Measurements from ENCODE around the gene SLC35A4.
"Not testable (repeated sequence)": the region's sequence is repeated elsewhere in the genome, so short reads cannot be mapped to it uniquely, and the experiment has no call there.

The SLC35A4 gene

DNA sequence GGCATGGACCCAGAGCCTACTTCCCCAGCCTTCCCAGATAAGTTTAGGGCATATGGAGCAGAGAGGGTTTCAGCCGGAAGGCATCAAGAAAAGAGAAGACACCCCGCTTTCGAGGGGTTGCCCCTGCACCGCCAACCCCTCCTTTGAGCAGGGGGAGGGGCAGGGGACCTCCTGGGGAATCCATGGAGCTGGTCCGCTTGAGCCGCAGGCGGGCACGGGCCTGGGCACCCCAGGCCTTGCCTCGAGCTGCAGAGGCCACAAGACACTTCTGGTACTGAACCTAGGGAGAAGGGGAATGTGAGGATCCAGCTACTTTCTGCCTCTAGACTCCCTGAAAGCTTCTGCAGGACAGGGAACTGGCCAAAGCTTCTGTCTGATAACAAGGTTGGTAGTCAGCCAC lies 6.1 kb upstream of the SLC35A4 start:
- no peak for DNase-seq

- no peak for DNase-seq
These were observed 4.4 kb upstream of the SLC35A4 start for GRCh38 chr5:140560227-140560626.

GRCh38 chr5:140561753-140562523 lies 2.7 kb upstream of the SLC35A4 start:
- DNase-seq = no peak

- DNase-seq = no peak
These were observed 1.0 kb upstream of the SLC35A4 start for GRCh38 chr5:140563596-140563995.

DNA sequence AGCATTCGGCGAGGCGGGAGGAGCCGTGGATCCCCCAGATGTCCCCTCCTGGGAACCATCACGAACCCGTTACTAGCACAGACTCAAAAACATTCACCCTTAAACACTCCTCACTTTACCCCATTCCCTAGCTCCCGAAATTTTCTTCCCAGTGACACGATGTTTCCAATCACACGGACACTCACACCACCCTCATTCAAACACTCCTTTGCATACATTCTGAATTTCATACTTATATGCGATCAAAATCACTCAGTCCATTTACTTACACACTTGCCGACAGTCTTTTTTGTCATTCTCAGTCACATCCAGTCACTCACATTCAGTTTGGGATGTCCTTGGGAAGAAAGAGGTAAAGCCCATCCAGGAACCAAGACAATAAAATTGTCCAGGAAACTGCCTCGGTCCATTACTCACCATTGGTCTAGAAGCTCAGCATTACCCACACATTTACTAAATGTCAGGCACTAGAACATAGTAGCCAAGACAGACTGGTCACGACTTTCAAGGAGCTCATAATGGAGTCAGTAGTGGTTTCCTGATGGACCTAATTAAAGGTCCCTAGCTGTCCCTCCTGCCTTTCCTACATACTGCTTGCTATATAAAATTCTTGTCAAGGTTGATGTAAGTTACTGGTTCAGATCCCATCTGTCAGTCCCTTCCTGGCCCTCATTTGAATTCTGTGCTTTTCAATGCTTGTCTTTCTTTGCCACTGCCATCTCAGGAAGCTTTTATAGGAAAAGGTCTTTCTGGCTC lies 574 bp downstream of the SLC35A4 start:
- DNase-seq = no peak

DNA sequence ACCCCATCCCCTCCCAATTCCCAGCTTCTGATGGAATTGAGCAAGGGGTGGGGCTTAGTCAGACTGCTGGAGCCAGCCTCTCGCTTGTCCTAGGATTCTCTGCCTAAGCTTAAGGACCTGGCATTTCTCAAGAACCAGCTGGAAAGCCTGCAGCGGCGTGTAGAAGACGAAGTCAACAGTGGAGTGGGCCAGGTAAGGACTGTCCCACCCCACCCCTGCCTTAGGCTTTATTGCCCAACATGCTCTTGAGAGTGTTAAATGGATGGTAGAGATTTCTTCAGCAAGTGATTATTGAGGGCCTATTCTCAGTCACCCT lies 1.1 kb downstream of the SLC35A4 start:
- DNase-seq = no peak

DNA sequence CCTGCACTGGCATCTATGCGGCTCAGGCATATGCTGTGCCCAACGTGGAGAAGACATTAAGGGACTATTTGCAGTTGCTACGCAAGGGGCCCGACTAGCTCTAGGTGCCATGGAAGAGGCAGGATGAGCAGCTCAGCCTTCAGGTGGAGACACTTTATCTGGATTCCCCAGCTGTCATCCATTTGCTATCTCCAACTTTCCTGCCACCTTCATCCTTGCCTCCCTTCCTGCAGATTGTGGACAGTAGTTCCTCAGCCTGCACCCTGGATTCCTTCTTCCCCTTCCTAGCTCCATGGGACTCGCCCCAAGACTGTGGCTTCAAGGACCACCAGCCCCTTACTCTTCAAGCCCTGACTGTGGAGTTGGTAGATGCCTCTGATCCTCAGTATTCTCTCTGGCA lies 2.0 kb downstream of the SLC35A4 start:
- no peak for DNase-seq

DNA sequence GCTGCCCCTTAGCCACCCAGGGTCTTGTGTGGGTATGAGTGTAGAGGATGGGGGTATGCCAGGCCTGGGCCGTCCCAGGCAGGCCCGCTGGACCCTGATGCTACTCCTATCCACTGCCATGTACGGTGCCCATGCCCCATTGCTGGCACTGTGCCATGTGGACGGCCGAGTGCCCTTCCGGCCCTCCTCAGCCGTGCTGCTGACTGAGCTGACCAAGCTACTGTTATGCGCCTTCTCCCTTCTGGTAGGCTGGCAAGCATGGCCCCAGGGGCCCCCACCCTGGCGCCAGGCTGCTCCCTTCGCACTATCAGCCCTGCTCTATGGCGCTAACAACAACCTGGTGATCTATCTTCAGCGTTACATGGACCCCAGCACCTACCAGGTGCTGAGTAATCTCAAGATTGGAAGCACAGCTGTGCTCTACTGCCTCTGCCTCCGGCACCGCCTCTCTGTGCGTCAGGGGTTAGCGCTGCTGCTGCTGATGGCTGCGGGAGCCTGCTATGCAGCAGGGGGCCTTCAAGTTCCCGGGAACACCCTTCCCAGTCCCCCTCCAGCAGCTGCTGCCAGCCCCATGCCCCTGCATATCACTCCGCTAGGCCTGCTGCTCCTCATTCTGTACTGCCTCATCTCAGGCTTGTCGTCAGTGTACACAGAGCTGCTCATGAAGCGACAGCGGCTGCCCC lies 2.6 kb downstream of the SLC35A4 start:
- no peak for DNase-seq

GRCh38 chr5:140567871-140568270 lies 3.2 kb downstream of the SLC35A4 start:
- no peak for DNase-seq

DNA sequence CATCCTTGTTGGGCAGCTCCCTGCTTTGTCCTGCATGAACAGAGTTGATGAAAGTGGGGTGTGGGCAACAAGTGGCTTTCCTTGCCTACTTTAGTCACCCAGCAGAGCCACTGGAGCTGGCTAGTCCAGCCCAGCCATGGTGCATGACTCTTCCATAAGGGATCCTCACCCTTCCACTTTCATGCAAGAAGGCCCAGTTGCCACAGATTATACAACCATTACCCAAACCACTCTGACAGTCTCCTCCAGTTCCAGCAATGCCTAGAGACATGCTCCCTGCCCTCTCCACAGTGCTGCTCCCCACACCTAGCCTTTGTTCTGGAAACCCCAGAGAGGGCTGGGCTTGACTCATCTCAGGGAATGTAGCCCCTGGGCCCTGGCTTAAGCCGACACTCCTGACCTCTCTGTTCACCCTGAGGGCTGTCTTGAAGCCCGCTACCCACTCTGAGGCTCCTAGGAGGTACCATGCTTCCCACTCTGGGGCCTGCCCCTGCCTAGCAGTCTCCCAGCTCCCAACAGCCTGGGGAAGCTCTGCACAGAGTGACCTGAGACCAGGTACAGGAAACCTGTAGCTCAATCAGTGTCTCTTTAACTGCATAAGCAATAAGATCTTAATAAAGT lies 3.9 kb downstream of the SLC35A4 start:
- DNase-seq = no peak

DNA sequence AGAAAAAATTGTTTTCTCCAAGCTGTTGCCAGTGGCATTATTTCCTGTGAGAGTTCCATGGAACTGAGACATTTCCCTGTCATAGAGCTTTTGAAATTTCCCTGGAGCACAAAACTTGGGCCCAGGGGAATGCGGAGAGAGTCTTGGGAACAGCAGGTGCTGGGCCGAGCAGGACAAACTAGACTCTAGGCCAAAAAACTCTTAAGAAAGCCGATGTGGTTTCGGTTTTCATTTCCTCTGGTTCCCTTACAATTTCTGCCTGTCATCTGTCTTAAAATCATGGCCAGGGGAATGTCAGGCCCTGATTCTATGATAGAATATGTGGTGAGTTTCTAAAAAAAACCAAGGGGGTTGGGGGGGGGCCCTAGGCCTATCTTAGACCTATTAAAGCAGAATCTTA lies 4.6 kb downstream of the SLC35A4 start:
- no peak for DNase-seq

GRCh38 chr5:140570058-140570457 lies 5.4 kb downstream of the SLC35A4 start:
- no peak for DNase-seq

- DNase-seq = no peak
These were observed 5.9 kb downstream of the SLC35A4 start for GRCh38 chr5:140570488-140570887.

- DNase-seq = no peak
These were observed 6.5 kb downstream of the SLC35A4 start for GRCh38 chr5:140571105-140571504.

DNA sequence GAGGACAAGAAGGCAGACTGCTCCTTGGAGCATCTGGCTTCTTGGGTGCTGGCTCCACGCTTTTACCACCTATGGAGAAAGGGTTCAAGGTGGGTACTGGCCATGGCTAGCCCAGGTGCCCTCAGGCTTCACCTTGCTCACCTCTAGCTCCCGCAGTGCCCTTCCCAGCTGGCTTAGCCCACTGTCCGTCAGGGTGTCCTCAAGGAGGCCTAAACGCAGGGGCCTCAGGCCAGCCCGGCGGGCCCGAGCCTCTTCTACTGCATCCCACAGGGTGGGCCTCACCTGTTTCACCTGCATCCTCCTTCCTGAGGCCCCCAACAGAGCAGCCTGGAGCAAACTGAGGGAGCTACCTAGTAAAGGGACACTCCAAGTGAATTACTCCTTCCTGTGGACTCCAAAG lies 9.1 kb downstream of the SLC35A4 start:
- DNase-seq = no peak

DNA sequence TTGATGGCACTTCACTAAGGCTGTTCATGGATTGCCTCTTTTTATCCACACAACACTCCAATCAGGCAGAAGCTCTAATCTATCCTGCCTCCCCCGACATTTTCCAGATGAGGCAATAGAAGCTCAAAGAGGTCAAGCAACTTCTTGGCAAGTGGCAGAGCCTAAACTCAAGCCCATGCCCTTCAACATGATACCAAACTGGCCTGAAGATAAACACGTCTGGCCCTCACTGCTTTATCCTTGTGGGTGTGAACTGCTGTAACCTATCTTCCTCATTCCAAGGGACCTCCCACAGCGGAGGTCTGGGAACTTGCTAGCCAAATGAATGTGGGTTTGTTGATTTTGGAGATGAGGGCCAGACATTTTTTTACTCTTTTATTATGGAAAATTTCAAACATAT lies 9.5 kb downstream of the SLC35A4 start:
- DNase-seq = no peak

DNA sequence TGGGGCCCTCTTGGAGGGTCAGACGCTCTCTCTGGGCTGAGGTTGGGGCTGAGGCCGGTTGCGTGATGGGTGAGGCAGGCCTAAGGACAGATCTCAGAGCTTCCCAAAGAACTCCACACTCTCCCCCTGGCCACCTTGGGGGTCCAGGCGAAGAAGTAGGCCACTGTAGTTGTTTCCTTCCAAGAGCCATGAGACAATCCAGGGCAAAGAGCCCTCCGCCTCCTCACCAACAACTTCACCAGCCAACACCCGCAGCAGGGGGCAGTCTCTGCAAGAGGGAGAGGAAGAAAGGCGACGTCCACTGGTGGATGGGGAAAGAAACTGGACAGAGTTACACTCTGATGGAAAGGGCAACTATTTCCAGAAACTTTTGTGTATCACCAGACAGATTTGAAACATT lies 10.7 kb downstream of the SLC35A4 start:
- DNase-seq = no peak

- no peak for DNase-seq
These were observed 12.2 kb downstream of the SLC35A4 start for GRCh38 chr5:140576776-140577201.

DNA sequence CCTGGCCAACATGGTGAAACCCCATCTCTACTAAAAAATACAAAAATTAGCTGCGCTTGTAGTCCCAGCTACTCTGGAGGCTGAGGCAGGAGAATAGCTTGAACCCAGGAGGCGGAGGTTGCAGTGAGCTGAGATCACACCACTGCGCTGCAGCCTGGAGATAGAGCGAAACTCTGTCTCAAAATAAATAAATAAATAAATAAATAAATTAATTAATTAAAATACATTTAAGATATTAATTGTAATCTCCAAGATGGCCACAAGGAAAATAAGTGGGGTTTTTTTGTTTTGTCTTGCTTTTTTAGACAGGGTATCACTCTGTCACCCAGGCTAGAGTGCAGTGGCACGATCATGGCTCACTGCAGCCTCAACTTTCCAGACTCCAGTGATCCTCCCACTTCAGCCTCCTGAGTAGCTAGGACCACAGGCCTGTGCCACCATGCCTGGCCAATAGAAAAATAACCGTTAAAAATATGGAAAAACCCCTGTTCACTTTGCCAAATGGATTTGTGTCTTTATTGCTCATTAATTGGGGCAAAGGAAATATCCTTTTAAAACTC lies 14.6 kb downstream of the SLC35A4 start:
- DNase-seq = not testable (repeated sequence)

DNA sequence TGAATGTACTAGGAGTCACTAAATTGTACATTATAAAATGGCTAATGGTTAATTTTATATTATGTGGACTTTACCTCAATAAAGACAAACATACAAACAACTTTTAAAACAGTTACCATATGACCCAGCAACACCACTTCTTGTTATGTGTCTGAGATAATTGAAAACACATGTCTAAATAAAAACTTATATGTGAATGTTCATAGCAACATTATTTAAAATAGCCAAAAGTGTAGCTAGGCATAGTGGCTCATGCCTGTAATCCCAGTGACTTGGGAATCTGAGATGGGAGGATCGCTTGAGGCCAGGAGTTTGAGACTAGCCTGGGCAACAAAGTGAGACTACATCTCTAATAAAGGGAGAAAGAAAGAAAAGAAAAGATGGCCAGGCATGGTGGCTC lies 22.9 kb downstream of the SLC35A4 start:
- no peak for DNase-seq

- DNase-seq = no peak
These were observed 23.9 kb downstream of the SLC35A4 start for GRCh38 chr5:140588311-140589070.

GRCh38 chr5:140590861-140591260 lies 26.2 kb downstream of the SLC35A4 start:
- no peak for DNase-seq

Measured in T1000 (cell line).